ENCODE results near the gene RYR3. TPM values are rescaled to one million over a fixed set of nuclear protein-coding genes. Genes with fewer than 3 reads are reported as not detected.

The RYR3 gene
- total and polyA plus RNA-seq, 4 donors: 13.0 to 33.6 (median 20.0) TPM

- H3K27ac ChIP-seq (ENCODE audit: low read depth, low read length): no peak overlapping the region
- no peak overlapping the region for H3K4me3 ChIP-seq (ENCODE audit: low read depth, low read length)
- peaks cover 2% of the 10 kb centered on the region for H3K36me3 ChIP-seq (ENCODE audit: control insufficient read depth, insufficient read depth, low read length)
- H3K27me3 ChIP-seq (ENCODE audit: control insufficient read depth, insufficient read depth, low read length): no peaks in the 10 kb centered on the region
- peaks cover 3% of the 10 kb centered on the region for H3K4me1 ChIP-seq (ENCODE audit: control insufficient read depth, insufficient read depth, low read length)
- WGBS (ENCODE audit: insufficient coverage): 88% methylated on average over 4 of the region's 5 CpGs
- no peak for DNase-seq (ENCODE audit: low read depth in 4 of 6, low spot score in 6 of 6)
- H3K9me3 ChIP-seq (ENCODE audit: control insufficient read depth, insufficient read depth, low read length): no peaks in the 10 kb centered on the region
Measured at GRCh38 chr15:33746203-33746602, 435.4 kb downstream of the RYR3 start.

GRCh38 chr15:33753012-33753411, 442.2 kb downstream of the RYR3 start:
- Histone ChIP-seq H3K27ac (ENCODE audit: low read depth, low read length) (no peak overlapping the region), H3K27me3 (ENCODE audit: control insufficient read depth, insufficient read depth, low read length) (no peaks in the 10 kb centered on the region), H3K4me3 (ENCODE audit: low read depth, low read length) (no peak overlapping the region), H3K36me3 (ENCODE audit: control insufficient read depth, insufficient read depth, low read length) (peaks cover 2% of the 10 kb centered on the region), H3K9me3 (ENCODE audit: control insufficient read depth, insufficient read depth, low read length) (no peaks in the 10 kb centered on the region), H3K4me1 (ENCODE audit: control insufficient read depth, insufficient read depth, low read length) (no peaks in the 10 kb centered on the region)
- WGBS (ENCODE audit: insufficient coverage): no CpG with 5 or more reads among the region's 1 CpG
- DNase-seq (ENCODE audit: low read depth in 4 of 6, low spot score in 6 of 6): no peak

DNA sequence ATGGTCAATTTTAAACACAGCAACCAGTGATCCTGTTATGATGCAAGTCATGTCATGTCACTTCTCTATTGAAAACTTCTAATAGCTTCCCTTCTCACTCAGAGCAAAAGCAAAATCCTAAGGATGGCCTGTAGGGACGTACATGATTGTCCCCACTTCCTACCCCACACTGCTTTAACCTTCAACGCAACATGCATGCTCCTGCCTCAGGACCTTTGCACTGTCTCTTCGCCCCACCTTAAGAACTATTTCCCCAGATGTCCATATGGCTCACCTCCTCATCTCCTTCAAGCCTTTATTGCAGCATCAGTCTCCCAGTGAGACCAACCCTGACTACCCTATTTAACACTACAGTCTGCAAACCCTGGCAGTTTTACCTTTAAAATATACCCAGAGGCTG, 443.5 kb downstream of the RYR3 start:
- no peak for DNase-seq (ENCODE audit: low read depth in 4 of 6, low spot score in 6 of 6)
- no peak overlapping the region for H3K4me3 ChIP-seq (ENCODE audit: low read depth, low read length)
- no peaks in the 10 kb centered on the region for H3K4me1 ChIP-seq (ENCODE audit: control insufficient read depth, insufficient read depth, low read length)
- no peaks in the 10 kb centered on the region for H3K9me3 ChIP-seq (ENCODE audit: control insufficient read depth, insufficient read depth, low read length)
- 95% methylated on average over 3 of the region's 3 CpGs for WGBS (ENCODE audit: insufficient coverage)
- H3K27me3 ChIP-seq (ENCODE audit: control insufficient read depth, insufficient read depth, low read length): no peaks in the 10 kb centered on the region
- no peak overlapping the region for H3K27ac ChIP-seq (ENCODE audit: low read depth, low read length)
- peaks cover 2% of the 10 kb centered on the region for H3K36me3 ChIP-seq (ENCODE audit: control insufficient read depth, insufficient read depth, low read length)

DNA sequence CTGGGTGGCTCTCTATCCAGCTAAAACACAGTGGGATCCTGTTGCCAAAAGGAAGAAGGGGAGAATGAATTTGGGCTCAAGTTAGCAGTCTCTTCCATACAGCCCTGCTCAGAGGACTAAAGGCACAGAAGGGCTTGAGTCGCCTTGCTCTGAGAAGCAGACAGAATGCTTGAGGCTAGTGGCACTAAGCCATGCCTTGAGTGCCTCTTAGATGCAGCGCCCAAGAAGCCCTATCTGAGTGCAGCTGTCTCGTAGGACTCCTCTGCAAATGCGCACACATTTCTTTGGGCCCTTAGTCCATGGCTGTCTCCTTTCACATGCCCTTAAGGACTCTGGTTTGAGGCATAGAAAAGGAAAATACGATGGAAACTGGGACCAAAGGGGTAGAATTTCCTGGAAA, 446.2 kb downstream of the RYR3 start:
- no peak overlapping the region for H3K4me3 ChIP-seq (ENCODE audit: low read depth, low read length)
- H3K9me3 ChIP-seq (ENCODE audit: control insufficient read depth, insufficient read depth, low read length): no peaks in the 10 kb centered on the region
- no peaks in the 10 kb centered on the region for H3K27me3 ChIP-seq (ENCODE audit: control insufficient read depth, insufficient read depth, low read length)
- 88% methylated on average over 4 of the region's 5 CpGs for WGBS (ENCODE audit: insufficient coverage)
- no peak overlapping the region for H3K27ac ChIP-seq (ENCODE audit: low read depth, low read length)
- H3K4me1 ChIP-seq (ENCODE audit: control insufficient read depth, insufficient read depth, low read length): no peaks in the 10 kb centered on the region
- DNase-seq (ENCODE audit: low read depth in 4 of 6, low spot score in 6 of 6): no peak
- H3K36me3 ChIP-seq (ENCODE audit: control insufficient read depth, insufficient read depth, low read length): no peaks in the 10 kb centered on the region

GRCh38 chr15:33757516-33758232, 446.9 kb downstream of the RYR3 start:
- Histone ChIP-seq H3K4me3 (ENCODE audit: low read depth, low read length) (no peak overlapping the region), H3K9me3 (ENCODE audit: control insufficient read depth, insufficient read depth, low read length) (no peaks in the 10 kb centered on the region), H3K4me1 (ENCODE audit: control insufficient read depth, insufficient read depth, low read length) (no peaks in the 10 kb centered on the region), H3K36me3 (ENCODE audit: control insufficient read depth, insufficient read depth, low read length) (no peaks in the 10 kb centered on the region), H3K27ac (ENCODE audit: low read depth, low read length) (no peak overlapping the region), H3K27me3 (ENCODE audit: control insufficient read depth, insufficient read depth, low read length) (no peaks in the 10 kb centered on the region)
- 90% methylated on average over 9 of the region's 13 CpGs for WGBS (ENCODE audit: insufficient coverage)
- DNase-seq (ENCODE audit: low read depth in 4 of 6, low spot score in 6 of 6): no peak

- H3K36me3 ChIP-seq (ENCODE audit: control insufficient read depth, insufficient read depth, low read length): no peaks in the 10 kb centered on the region
- no peaks in the 10 kb centered on the region for H3K4me1 ChIP-seq (ENCODE audit: control insufficient read depth, insufficient read depth, low read length)
- H3K4me3 ChIP-seq (ENCODE audit: low read depth, low read length): no peak overlapping the region
- 78% methylated on average over 5 of the region's 7 CpGs for WGBS (ENCODE audit: insufficient coverage)
- no peaks in the 10 kb centered on the region for H3K9me3 ChIP-seq (ENCODE audit: control insufficient read depth, insufficient read depth, low read length)
- H3K27me3 ChIP-seq (ENCODE audit: control insufficient read depth, insufficient read depth, low read length): no peaks in the 10 kb centered on the region
- no peak overlapping the region for H3K27ac ChIP-seq (ENCODE audit: low read depth, low read length)
- peak in 1 of 6 donors; percentile 67 for DNase-seq (ENCODE audit: low read depth in 4 of 6, low spot score in 6 of 6)
Measured at GRCh38 chr15:33766389-33766788, 455.6 kb downstream of the RYR3 start.

GRCh38 chr15:33768670-33769190, 458.0 kb downstream of the RYR3 start:
- Histone ChIP-seq H3K4me3 (ENCODE audit: low read depth, low read length) (no peak overlapping the region), H3K4me1 (ENCODE audit: control insufficient read depth, insufficient read depth, low read length) (no peaks in the 10 kb centered on the region), H3K36me3 (ENCODE audit: control insufficient read depth, insufficient read depth, low read length) (no peaks in the 10 kb centered on the region), H3K27me3 (ENCODE audit: control insufficient read depth, insufficient read depth, low read length) (no peaks in the 10 kb centered on the region), H3K9me3 (ENCODE audit: control insufficient read depth, insufficient read depth, low read length) (no peaks in the 10 kb centered on the region), H3K27ac (ENCODE audit: low read depth, low read length) (no peak overlapping the region)
- DNase-seq (ENCODE audit: low read depth in 4 of 6, low spot score in 6 of 6): no peak
- 68% methylated on average over 3 of the region's 6 CpGs for WGBS (ENCODE audit: insufficient coverage)

- Histone ChIP-seq H3K27ac (ENCODE audit: low read depth, low read length) (no peak overlapping the region), H3K9me3 (ENCODE audit: control insufficient read depth, insufficient read depth, low read length) (no peaks in the 10 kb centered on the region), H3K4me1 (ENCODE audit: control insufficient read depth, insufficient read depth, low read length) (no peaks in the 10 kb centered on the region), H3K27me3 (ENCODE audit: control insufficient read depth, insufficient read depth, low read length) (no peaks in the 10 kb centered on the region), H3K4me3 (ENCODE audit: low read depth, low read length) (no peak overlapping the region), H3K36me3 (ENCODE audit: control insufficient read depth, insufficient read depth, low read length) (no peaks in the 10 kb centered on the region)
- no peak for DNase-seq (ENCODE audit: low read depth in 4 of 6, low spot score in 6 of 6)
- WGBS (ENCODE audit: insufficient coverage): 44% methylated on average over 2 of the region's 3 CpGs
Measured at GRCh38 chr15:33773969-33774368, 463.2 kb downstream of the RYR3 start.

DNA sequence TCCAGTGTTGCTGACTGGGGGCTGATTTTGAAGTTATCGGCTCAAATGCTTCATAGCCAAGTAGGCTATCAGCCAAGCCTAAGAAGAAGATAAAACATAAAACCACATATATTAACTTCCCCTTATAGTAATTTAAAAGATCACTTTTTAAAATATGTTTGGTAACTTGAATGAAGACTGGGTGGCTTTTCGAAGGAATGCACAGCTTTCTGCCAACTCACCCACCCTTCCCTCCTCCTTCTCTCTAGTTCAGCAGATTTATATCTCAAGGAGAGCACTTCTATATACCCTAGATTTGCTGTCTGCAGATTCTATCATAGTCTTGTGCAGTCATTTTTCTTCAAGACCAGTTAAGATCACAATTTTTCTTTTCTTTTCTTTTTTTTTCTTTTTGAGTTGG, 468.1 kb downstream of the RYR3 start:
- H3K27me3 ChIP-seq (ENCODE audit: control insufficient read depth, insufficient read depth, low read length): no peaks in the 10 kb centered on the region
- H3K27ac ChIP-seq (ENCODE audit: low read depth, low read length): no peak overlapping the region
- WGBS (ENCODE audit: insufficient coverage): no CpG with 5 or more reads among the region's 2 CpGs
- DNase-seq (ENCODE audit: low read depth in 4 of 6, low spot score in 6 of 6): no peak
- H3K9me3 ChIP-seq (ENCODE audit: control insufficient read depth, insufficient read depth, low read length): no peaks in the 10 kb centered on the region
- no peaks in the 10 kb centered on the region for H3K4me1 ChIP-seq (ENCODE audit: control insufficient read depth, insufficient read depth, low read length)
- H3K36me3 ChIP-seq (ENCODE audit: control insufficient read depth, insufficient read depth, low read length): no peaks in the 10 kb centered on the region
- H3K4me3 ChIP-seq (ENCODE audit: low read depth, low read length): no peak overlapping the region

DNA sequence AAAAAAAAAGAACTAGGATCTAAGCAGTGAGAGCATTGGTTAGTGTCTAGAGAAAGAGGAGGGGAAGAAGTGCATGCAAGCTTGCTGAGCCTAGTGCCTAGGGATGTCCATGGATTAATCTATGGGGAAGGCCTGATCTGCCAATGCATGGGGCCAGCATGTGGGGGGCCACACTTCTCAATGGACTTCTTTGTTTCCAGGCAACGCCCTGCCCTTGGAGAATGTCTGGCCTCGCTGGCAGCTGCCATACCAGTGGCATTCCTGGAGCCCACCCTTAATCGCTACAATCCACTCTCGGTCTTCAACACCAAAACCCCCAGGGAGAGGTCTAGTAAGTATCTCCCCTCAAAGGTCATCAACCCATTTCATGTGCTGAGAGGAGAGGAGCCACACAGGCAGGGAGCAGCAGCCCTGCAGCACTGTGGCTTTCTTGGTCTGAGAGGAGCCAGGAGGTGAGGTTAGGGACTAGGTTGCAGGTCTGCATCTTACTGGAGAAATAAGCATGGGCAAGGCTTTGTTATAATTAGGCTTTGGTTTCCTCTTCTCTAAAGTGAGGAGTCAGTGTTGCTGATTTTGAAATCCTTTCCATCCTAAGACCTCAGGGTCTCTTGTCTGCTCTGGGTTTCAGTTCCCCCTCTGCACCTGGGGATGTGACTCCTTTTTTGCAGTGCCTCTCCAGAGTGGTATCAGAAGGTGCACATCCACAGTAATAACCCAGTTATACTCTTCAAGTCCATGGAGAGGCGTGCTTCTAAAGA, 469.4 kb downstream of the RYR3 start:
- Histone ChIP-seq H3K36me3 (ENCODE audit: control insufficient read depth, insufficient read depth, low read length) (no peaks in the 10 kb centered on the region), H3K27me3 (ENCODE audit: control insufficient read depth, insufficient read depth, low read length) (no peaks in the 10 kb centered on the region), H3K27ac (ENCODE audit: low read depth, low read length) (no peak overlapping the region), H3K4me1 (ENCODE audit: control insufficient read depth, insufficient read depth, low read length) (no peaks in the 10 kb centered on the region), H3K4me3 (ENCODE audit: low read depth, low read length) (no peak overlapping the region), H3K9me3 (ENCODE audit: control insufficient read depth, insufficient read depth, low read length) (no peaks in the 10 kb centered on the region)
- 76% methylated on average over 2 of the region's 5 CpGs for WGBS (ENCODE audit: insufficient coverage)
- DNase-seq (ENCODE audit: low read depth in 4 of 6, low spot score in 6 of 6): no peak
